ENCODE results near the gene GMDS.

DNA sequence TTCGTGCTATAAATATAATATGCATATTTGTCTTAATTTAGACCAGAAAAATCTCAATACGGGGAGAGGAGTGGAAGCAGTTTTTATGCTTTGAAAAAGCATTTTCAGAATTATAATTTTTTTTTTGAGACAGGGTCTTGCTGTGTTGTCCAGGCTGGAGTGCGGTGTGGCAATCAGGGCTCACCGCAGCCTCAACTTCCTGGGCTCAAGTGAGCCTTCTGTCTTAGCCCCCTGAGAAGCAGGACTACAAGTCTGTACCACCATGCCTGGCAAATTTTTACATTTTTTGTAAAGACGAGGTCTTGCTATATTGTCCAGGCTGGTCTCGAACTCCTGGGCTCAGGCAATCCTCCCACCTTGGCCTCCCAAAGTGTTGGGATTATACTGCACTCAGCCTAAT, 438.5 kb downstream of the GMDS start:
- TF ChIP-seq, protein P1, sequence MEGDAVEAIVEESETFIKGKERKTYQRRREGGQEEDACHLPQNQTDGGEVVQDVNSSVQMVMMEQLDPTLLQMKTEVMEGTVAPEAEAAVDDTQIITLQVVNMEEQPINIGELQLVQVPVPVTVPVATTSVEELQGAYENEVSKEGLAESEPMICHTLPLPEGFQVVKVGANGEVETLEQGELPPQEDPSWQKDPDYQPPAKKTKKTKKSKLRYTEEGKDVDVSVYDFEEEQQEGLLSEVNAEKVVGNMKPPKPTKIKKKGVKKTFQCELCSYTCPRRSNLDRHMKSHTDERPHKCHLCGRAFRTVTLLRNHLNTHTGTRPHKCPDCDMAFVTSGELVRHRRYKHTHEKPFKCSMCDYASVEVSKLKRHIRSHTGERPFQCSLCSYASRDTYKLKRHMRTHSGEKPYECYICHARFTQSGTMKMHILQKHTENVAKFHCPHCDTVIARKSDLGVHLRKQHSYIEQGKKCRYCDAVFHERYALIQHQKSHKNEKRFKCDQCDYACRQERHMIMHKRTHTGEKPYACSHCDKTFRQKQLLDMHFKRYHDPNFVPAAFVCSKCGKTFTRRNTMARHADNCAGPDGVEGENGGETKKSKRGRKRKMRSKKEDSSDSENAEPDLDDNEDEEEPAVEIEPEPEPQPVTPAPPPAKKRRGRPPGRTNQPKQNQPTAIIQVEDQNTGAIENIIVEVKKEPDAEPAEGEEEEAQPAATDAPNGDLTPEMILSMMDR (IDR thresholded peaks at IDR 0.05), result no peak
- TF ChIP-seq ZNF532 (CRISPR knock-in tag; IDR thresholded peaks at IDR 0.05; ENCODE audit: borderline replicate concordance), result no peak
- TF ChIP-seq ELF4 (CRISPR knock-in tag; IDR thresholded peaks at IDR 0.05; ENCODE audit: low read depth), result no peak
- TF ChIP-seq ZNF121 (CRISPR knock-in tag; IDR thresholded peaks at IDR 0.05), result no peak
- no peak for TF ChIP-seq NFATC4 (CRISPR knock-in tag; IDR thresholded peaks at IDR 0.05)
- TF ChIP-seq, protein P2, sequence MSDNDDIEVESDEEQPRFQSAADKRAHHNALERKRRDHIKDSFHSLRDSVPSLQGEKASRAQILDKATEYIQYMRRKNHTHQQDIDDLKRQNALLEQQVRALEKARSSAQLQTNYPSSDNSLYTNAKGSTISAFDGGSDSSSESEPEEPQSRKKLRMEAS (CRISPR knock-in tag; IDR thresholded peaks at IDR 0.05), result no peak
- TF ChIP-seq FOXK1 (CRISPR knock-in tag; IDR thresholded peaks at IDR 0.05), result no peak
- TF ChIP-seq, protein P3, sequence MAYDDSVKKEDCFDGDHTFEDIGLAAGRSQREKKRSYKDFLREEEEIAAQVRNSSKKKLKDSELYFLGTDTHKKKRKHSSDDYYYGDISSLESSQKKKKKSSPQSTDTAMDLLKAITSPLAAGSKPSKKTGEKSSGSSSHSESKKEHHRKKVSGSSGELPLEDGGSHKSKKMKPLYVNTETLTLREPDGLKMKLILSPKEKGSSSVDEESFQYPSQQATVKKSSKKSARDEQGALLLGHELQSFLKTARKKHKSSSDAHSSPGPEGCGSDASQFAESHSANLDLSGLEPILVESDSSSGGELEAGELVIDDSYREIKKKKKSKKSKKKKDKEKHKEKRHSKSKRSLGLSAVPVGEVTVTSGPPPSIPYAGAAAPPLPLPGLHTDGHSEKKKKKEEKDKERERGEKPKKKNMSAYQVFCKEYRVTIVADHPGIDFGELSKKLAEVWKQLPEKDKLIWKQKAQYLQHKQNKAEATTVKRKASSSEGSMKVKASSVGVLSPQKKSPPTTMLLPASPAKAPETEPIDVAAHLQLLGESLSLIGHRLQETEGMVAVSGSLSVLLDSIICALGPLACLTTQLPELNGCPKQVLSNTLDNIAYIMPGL (CRISPR knock-in tag; IDR thresholded peaks at IDR 0.05), result no peak
- TF ChIP-seq, protein P4, sequence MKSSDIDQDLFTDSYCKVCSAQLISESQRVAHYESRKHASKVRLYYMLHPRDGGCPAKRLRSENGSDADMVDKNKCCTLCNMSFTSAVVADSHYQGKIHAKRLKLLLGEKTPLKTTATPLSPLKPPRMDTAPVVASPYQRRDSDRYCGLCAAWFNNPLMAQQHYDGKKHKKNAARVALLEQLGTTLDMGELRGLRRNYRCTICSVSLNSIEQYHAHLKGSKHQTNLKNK (CRISPR knock-in tag; IDR thresholded peaks at IDR 0.05), result no peak
- no peak for TF ChIP-seq NR3C1 (CRISPR knock-in tag; conservative IDR thresholded peaks at IDR 0.05; ENCODE audit: low read depth)
- TF ChIP-seq, protein P5, sequence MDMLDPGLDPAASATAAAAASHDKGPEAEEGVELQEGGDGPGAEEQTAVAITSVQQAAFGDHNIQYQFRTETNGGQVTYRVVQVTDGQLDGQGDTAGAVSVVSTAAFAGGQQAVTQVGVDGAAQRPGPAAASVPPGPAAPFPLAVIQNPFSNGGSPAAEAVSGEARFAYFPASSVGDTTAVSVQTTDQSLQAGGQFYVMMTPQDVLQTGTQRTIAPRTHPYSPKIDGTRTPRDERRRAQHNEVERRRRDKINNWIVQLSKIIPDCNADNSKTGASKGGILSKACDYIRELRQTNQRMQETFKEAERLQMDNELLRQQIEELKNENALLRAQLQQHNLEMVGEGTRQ (CRISPR knock-in tag; IDR thresholded peaks at IDR 0.05), result no peak
- TF ChIP-seq, protein P6, sequence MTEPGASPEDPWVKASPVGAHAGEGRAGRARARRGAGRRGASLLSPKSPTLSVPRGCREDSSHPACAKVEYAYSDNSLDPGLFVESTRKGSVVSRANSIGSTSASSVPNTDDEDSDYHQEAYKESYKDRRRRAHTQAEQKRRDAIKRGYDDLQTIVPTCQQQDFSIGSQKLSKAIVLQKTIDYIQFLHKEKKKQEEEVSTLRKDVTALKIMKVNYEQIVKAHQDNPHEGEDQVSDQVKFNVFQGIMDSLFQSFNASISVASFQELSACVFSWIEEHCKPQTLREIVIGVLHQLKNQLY (CRISPR knock-in tag; IDR thresholded peaks at IDR 0.05), result no peak

Measured in WTC11 (cell line).